Gastrocnemius medialis (tissue), 4 donors: Measurements from ENCODE around the gene CPB1. TPM values are rescaled to one million over a fixed set of nuclear protein-coding genes. Genes with fewer than 3 reads are reported as not detected.
"Not testable (repeated sequence)": the region's sequence is repeated elsewhere in the genome, so short reads cannot be mapped to it uniquely, and the experiment has no call there.

Experiments
- ATAC-seq, 2 donors: fragments of 150-250 bp; one replicate each; pipeline ENCODE4 v1.9.1; 2016
- DNase-seq, 2 donors: peaks; one replicate each; pipeline ENCODE4 v3.0.0-alpha.2; 2019
- H3K27ac ChIP-seq, 4 donors: fragments of 200-600 bp; sonication (generic); 1 replicate in 1 of 4; 2 replicates in 3 of 4; pipeline ENCODE4 v1.5.1; 2016 to 2018; ENCODE audit warnings: mild to moderate bottlenecking in 2 of 4, moderate library complexity in 1 of 4
- H3K27me3 ChIP-seq, 3 donors: fragments of 200-600 bp; sonication (generic) in 2 of 3; 1 replicate in 1 of 3; 2 replicates in 2 of 3; pipeline versions ENCODE4 v1.5.1 to v1.6.0; 2016 to 2019; ENCODE audit warnings: mild to moderate bottlenecking in 1 of 3, moderate library complexity in 1 of 3
- H3K36me3 ChIP-seq, 2 donors: fragments of 200-600 bp; sonication (generic) in 1 of 2; one replicate each; pipeline ENCODE4 v1.5.1; 2017 to 2018
- H3K4me1 ChIP-seq, 2 donors: fragments of 200-600 bp; sonication (generic) in 1 of 2; one replicate each; pipeline ENCODE4 v1.5.1; 2016 to 2017; ENCODE audit warnings: mild to moderate bottlenecking in 2 of 2
- H3K4me3 ChIP-seq, 4 donors: fragments of 200-600 bp; sonication (generic) in 3 of 4; 1 replicate in 1 of 4; 2 replicates in 3 of 4; pipeline ENCODE4 v1.5.1; 2016 to 2019; ENCODE audit warnings: mild to moderate bottlenecking in 2 of 4
- H3K9me3 ChIP-seq, 3 donors: fragments of 200-600 bp; sonication (generic) in 2 of 3; 1 replicate in 1 of 3; 2 replicates in 2 of 3; pipeline ENCODE4 v1.5.1; 2016 to 2019
- CTCF ChIP-seq, 5 experiments: fragments of 450-650 bp in 3 of 5; fragments of 200-600 bp in 2 of 5; sonication (generic) in 2 of 5; IDR thresholded peaks in 4 of 5; conservative IDR thresholded peaks in 1 of 5; 1 replicate in 4 of 5; 2 replicates in 1 of 5; pipeline ENCODE4 v1.5.1; 2016 to 2019; ENCODE audit warnings: antibody characterized with exemption in 5 of 5, mild to moderate bottlenecking in 3 of 5, moderate library complexity in 3 of 5
- POLR2A ChIP-seq, 2 donors: fragments of 450-650 bp; IDR thresholded peaks; one replicate each; pipeline ENCODE4 v1.6.1; 2017; ENCODE audit warnings: antibody characterized with exemption in 2 of 2, mild to moderate bottlenecking in 2 of 2, moderate library complexity in 2 of 2
- in situ Hi-C, 4 donors: fragments of 200-750 bp; cut with MboI; loops; one replicate each; pipeline versions ENCODE4 v1.15.0 to v1.8.0; 2017; ENCODE audit warnings: low sequenced_read_pairs in 4 of 4
- intact Hi-C: fragments of 100-400 bp; cut with DNase I; formaldehyde crosslinking; loops from one replicate; pipeline ENCODE4 v1.15.1; 2023; ENCODE audit warnings: low total_unique reads
- total RNA-seq, 4 donors: library from RNA; depleted of rRNA; stranded (reverse); fragments of >200 nt; gene quantifications; one replicate each; pipeline versions ENCODE4 v1.1.0 to v1.2.3, GENCODE V29; 2016

CPB1 gene
- total RNA-seq = under 1 TPM in 1 of 4 donors, not detected in 3; 0.76 TPM

GRCh38 chr3:148827585-148827984 lies at the start of gene CPB1:
TSS of gene CPB1 (plus strand) at chr3:148827811. CDS start at chr3:148827824, 13 bp downstream.
- in situ Hi-C loops = no loop called here
- intact Hi-C loops = no loop called here
- no peaks in the 10 kb centered on the region for H3K4me1 ChIP-seq

GRCh38 chr3:148778926-148779325 lies 48.7 kb upstream of the CPB1 start:
- no peak overlapping the region for H3K4me3 ChIP-seq
- ATAC-seq = no peak
- no peaks in the 10 kb centered on the region for H3K27me3 ChIP-seq
- H3K27ac ChIP-seq = no peak overlapping the region
- in situ Hi-C loops (no loop called here), intact Hi-C loops (no loop called here)
- no peak for DNase-seq
- no peaks in the 10 kb centered on the region for H3K4me1 ChIP-seq
- H3K9me3 ChIP-seq = no peaks in the 10 kb centered on the region
- H3K36me3 ChIP-seq = no peaks in the 10 kb centered on the region
- TF ChIP-seq POLR2A (IDR thresholded peaks at IDR 0.05) = no peak
- no peak for TF ChIP-seq CTCF (IDR thresholded peaks at IDR 0.05 in 4 of 5, conservative IDR thresholded peaks at IDR 0.05 in 1 of 5)

More at GRCh38 chr3:148827585-148827984, at the start of gene CPB1:
- H3K9me3 ChIP-seq = no peaks in the 10 kb centered on the region
- H3K27me3 ChIP-seq = no peaks in the 10 kb centered on the region
- H3K36me3 ChIP-seq = no peaks in the 10 kb centered on the region
- ATAC-seq (no peak), DNase-seq (no peak)
- TF ChIP-seq POLR2A (IDR thresholded peaks at IDR 0.05) (no peak), CTCF (IDR thresholded peaks at IDR 0.05 in 4 of 5, conservative IDR thresholded peaks at IDR 0.05 in 1 of 5) (no peak)
- no peak within 1 kb of the TSS for H3K27ac ChIP-seq
- no peak within 1 kb of the TSS for H3K4me3 ChIP-seq

GRCh38 chr3:148785026-148785425 lies 42.6 kb upstream of the CPB1 start:
- DNase-seq, in situ Hi-C loops, H3K4me1 ChIP-seq, intact Hi-C loops, H3K27ac ChIP-seq, ATAC-seq, H3K4me3 ChIP-seq, H3K9me3 ChIP-seq, H3K36me3 ChIP-seq, H3K27me3 ChIP-seq: not testable (repeated sequence)

GRCh38 chr3:148786159-148786558 lies 41.5 kb upstream of the CPB1 start:
- H3K4me3 ChIP-seq, H3K4me1 ChIP-seq, DNase-seq, H3K27ac ChIP-seq, ATAC-seq, H3K27me3 ChIP-seq, in situ Hi-C loops, H3K9me3 ChIP-seq, H3K36me3 ChIP-seq, intact Hi-C loops: not testable (repeated sequence)

- H3K9me3 ChIP-seq = no peaks in the 10 kb centered on the region
- H3K4me3 ChIP-seq = no peak overlapping the region
- H3K4me1 ChIP-seq = no peaks in the 10 kb centered on the region
- H3K27me3 ChIP-seq = no peaks in the 10 kb centered on the region
- H3K36me3 ChIP-seq = no peaks in the 10 kb centered on the region
- intact Hi-C loops = no loop called here
- DNase-seq (peak in 1 of 2 donors; percentile 13), ATAC-seq (peak; percentile 30 to 37)
- in situ Hi-C loops = no loop called here
- no peak for TF ChIP-seq CTCF (IDR thresholded peaks at IDR 0.05 in 4 of 5, conservative IDR thresholded peaks at IDR 0.05 in 1 of 5)
- TF ChIP-seq POLR2A (IDR thresholded peaks at IDR 0.05) = no peak
- peak overlapping the region in 1 of 4 donors; percentile 9 for H3K27ac ChIP-seq
These were observed 38.5 kb upstream of the CPB1 start for GRCh38 chr3:148789146-148789545.

GRCh38 chr3:148789906-148790305 lies 37.7 kb upstream of the CPB1 start:
- Histone ChIP-seq H3K36me3 (no peaks in the 10 kb centered on the region), H3K4me1 (no peaks in the 10 kb centered on the region), H3K9me3 (no peaks in the 10 kb centered on the region), H3K4me3 (no peak overlapping the region), H3K27me3 (no peaks in the 10 kb centered on the region), H3K27ac (peak overlapping the region; percentile 34 to 48 (median 42))
- in situ Hi-C loops = no loop called here
- ATAC-seq = no peak
- no peak for TF ChIP-seq POLR2A (IDR thresholded peaks at IDR 0.05)
- no peak for TF ChIP-seq CTCF (IDR thresholded peaks at IDR 0.05 in 4 of 5, conservative IDR thresholded peaks at IDR 0.05 in 1 of 5)
- DNase-seq = no peak
- intact Hi-C loops = no loop called here
